GM12874 (cell line): ENCODE results near the gene MKNK1.

Source experiments
- CTCF ChIP-seq: IDR thresholded peaks from 2 replicates; pipeline ENCODE4 v1.5.1; 2011; ENCODE audit warnings: low read depth, mild to moderate bottlenecking, control low read depth, low read length, moderate library complexity; ENCODE audit not compliant: insufficient read depth

The MKNK1 gene

GRCh38 chr1:46523496-46524353, 80.3 kb downstream of the MKNK1 start:
- TF ChIP-seq CTCF: no peak

GRCh38 chr1:46522969-46523320, 81.1 kb downstream of the MKNK1 start:
- no peak for TF ChIP-seq CTCF

GRCh38 chr1:46522184-46522968, 81.7 kb downstream of the MKNK1 start:
- no peak for TF ChIP-seq CTCF

- TF ChIP-seq CTCF: no peak
Measured at GRCh38 chr1:46521414-46521813, 82.7 kb downstream of the MKNK1 start.

GRCh38 chr1:46520063-46520911, 83.8 kb downstream of the MKNK1 start:
- TF ChIP-seq CTCF: no peak

- no peak for TF ChIP-seq CTCF
Measured at GRCh38 chr1:46519209-46519608, 84.9 kb downstream of the MKNK1 start.

- TF ChIP-seq CTCF: no peak
Measured at GRCh38 chr1:46517932-46518498, 86.1 kb downstream of the MKNK1 start.
